Stimulated activated CD8-positive, alpha-beta memory T cell treated with anti-CD3 and anti-CD28 coated beads, Interleukin-7, amount 100 ng/mL, for 24 hours (primary cell): ENCODE measurements around the gene TXNDC8.
"Not testable (repeated sequence)": the region's sequence is repeated elsewhere in the genome, so short reads cannot be mapped to it uniquely, and the experiment has no call there.

Experiments used
- DNase-seq: peaks from one replicate; pipeline ENCODE4 v3.0.0-alpha.2; 2020; ENCODE audit warnings: low read depth

The TXNDC8 gene

GRCh38 chr9:110327716-110328115, 9.9 kb downstream of the TXNDC8 start:
- DNase-seq, result no peak

DNA sequence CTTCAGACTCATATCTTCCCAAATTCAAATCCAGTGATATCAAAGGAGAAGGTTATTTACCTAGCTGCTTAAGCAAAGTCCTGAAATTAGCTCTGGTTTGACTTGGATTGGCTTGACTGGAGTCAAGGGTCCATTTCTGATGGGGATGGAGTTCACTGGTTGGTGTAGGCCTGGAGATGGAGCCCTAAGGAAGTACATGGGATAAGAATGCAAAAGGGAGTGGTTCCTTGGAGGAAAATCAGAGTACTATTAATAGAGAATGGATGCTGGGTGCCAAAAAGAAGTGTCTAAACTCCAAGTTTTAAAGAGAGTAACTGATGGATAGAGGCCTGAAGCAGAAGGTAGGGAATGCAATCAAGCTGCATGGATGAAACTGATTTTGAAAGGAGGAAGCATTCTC, 13.8 kb downstream of the TXNDC8 start:
- DNase-seq, result no peak

GRCh38 chr9:110320651-110321445, 16.8 kb downstream of the TXNDC8 start:
- no peak for DNase-seq

DNA sequence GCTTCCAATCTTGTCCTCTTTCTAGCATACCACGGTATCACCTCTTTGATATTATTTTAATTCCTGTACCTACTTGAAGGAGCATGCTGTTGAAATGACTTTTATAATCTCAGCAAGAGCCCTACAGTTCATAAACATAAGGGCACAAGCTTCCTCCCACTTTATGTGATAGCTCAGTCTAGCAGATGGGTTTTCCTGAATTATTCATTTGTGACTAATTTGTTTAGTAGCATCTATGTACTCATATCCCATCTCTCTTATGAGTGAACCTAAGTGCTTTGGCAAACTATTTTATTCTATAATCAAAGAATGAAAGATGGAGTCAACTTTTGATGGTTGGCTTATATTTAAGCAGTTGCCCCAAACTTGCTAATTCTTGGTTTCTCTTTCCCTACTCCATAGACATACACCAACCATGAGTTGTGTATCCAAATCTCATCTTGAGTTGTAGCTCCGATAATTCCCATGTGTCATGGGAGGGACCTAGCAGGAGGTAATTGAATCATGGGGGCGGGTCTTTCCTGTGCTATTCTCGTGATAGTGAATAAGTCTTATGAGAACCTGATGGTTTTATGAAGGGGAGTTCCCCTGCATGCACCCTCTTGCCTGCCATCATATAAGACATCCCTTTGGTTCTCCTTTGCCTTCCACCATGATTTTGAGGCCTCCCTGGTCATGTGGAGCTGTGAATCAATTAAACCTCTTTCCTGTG, 17.7 kb downstream of the TXNDC8 start:
- no peak for DNase-seq

- DNase-seq, result no peak
These were observed 19.8 kb downstream of the TXNDC8 start for GRCh38 chr9:110317911-110318310.

- no peak for DNase-seq
These were observed 21.2 kb downstream of the TXNDC8 start for GRCh38 chr9:110316261-110317075.

DNA sequence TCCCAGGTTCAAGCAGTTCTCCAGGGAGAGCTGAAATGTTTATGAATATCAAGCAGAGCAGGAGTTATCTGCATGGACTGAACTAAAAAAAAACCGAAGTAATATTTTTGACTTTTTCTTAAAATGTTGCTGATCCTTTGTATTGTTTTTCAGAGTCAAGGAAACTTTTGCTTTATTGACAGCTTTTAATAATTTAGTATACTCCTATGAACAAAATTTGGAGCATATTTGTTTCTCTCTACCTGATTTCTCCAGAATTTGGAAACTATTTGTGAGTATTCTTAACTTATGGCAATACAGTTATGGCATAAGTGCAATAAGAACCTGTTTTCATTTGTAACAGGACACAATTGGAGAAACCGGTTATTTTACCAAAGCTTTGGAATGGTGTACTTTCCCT, 25.7 kb downstream of the TXNDC8 start:
- DNase-seq, result not testable (repeated sequence)

- no peak for DNase-seq
These were observed 28.0 kb downstream of the TXNDC8 start for GRCh38 chr9:110309681-110310080.

- DNase-seq, result no peak
These were observed 29.0 kb downstream of the TXNDC8 start for GRCh38 chr9:110308633-110309038.

GRCh38 chr9:110307191-110307590, 30.5 kb downstream of the TXNDC8 start:
- DNase-seq, result no peak

- no peak for DNase-seq
These were observed 34.5 kb downstream of the TXNDC8 start for GRCh38 chr9:110303133-110303532.

GRCh38 chr9:110298043-110298605, 39.5 kb downstream of the TXNDC8 start:
- no peak for DNase-seq

- no peak for DNase-seq
These were observed 44.4 kb downstream of the TXNDC8 start for GRCh38 chr9:110293248-110293647.

- DNase-seq, result no peak
These were observed 45.6 kb downstream of the TXNDC8 start for GRCh38 chr9:110291921-110292557.

GRCh38 chr9:110290001-110290400, 47.7 kb downstream of the TXNDC8 start:
- no peak for DNase-seq

DNA sequence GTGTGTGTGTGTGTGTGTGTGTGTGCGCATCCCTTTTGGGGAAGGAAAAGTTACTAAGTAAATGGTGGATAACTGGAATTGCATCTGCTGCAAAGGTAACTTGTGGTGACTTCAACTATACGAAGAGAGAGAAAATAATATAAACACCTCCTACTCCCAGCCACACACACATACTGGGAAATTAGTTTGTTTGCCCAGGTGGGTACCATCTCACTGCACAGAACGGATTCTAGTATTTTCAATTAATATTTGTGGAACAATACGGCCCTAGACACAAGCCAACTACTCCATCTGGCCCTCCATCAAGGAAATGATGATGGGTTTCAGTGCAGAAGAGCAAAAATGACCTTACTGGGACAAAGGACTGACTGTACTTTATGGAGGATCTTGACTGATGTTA, 49.2 kb downstream of the TXNDC8 start:
- DNase-seq, result no peak

- DNase-seq, result no peak
These were observed 50.4 kb downstream of the TXNDC8 start for GRCh38 chr9:110287289-110287680.

DNA sequence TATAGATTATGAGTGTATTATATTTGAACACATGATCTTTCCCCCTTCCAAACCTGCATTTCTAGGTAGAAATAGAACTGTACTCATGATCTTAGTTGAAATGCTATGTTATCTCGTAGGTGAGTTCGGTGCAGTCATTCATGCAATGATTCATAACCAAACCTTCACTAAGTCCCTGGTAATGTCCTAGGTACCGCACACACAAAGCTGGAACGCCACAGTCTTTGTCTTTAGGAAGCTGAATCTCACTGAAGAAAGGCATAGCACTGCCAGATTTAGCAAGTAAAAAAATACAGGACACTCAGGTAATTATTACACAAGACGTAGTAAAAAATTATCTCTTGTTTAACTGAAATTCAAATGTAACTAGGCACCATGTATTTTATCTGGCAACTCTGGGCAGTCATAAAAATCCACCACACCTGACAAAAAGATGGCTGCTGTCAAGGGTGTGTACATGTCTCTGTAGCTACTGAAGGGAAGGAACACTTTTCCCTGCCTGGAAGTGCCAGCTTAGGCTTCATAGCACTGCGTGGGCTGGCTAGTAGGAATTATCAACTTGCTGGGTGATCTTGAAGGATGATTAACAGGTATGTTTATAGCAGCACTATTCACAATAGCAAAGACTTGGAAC, 53.3 kb downstream of the TXNDC8 start:
- DNase-seq, result no peak

- DNase-seq, result no peak
These were observed 53.9 kb downstream of the TXNDC8 start for GRCh38 chr9:110283751-110284150.

DNA sequence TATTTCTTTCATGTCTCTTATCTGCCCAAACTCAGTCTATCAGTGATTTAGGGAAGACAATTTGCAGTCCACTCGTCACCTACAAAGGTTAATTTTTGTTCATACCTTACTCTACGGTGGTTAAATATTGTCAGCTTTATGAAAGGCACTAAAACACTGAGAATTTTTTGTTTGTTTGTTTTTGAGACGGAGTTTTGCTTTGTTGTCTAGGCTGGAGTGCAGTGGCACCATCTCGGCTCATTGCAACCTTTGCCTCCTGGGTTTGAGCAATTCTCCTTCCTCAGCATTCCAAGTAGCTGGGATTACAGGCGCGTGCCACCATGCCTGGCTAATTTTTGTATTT, 55.0 kb downstream of the TXNDC8 start:
- no peak for DNase-seq

GRCh38 chr9:110282018-110282738, 55.5 kb downstream of the TXNDC8 start:
- DNase-seq, result no peak
